Measurements from ENCODE around the gene KRT8. TPM values are rescaled to one million over a fixed set of nuclear protein-coding genes. Genes with fewer than 3 reads are reported as not detected.

The KRT8 gene
- total and polyA plus RNA-seq, 10 of the 15 experiments (the other 5 are each of a cell fraction or from before 2014, with no cell fraction given): 0.11 to 5.6 (median 0.37) TPM; not detected in 1

- TF ChIP-seq SIN3A (IDR thresholded peaks at IDR 0.05; ENCODE audit: low read depth, low read length): no peak
- no peak for TF ChIP-seq CEBPZ (IDR thresholded peaks at IDR 0.05; ENCODE audit: low read depth, low read length)
Measured at GRCh38 chr12:52921488-52922165, 16.8 kb upstream of the KRT8 start (continued).

- no peaks in the 10 kb centered on the region for H3K9me3 ChIP-seq (replicated peaks; ENCODE audit: control insufficient read depth, insufficient read depth, low read length)
- TF ChIP-seq TAF1 (IDR thresholded peaks at IDR 0.05; ENCODE audit: borderline replicate concordance, low read depth, low read length) (no peak), EP300 (IDR thresholded peaks at IDR 0.05; ENCODE audit: borderline replicate concordance in 1 of 2, control insufficient read depth in 1 of 2, low read depth in 2 of 2, low read length in 2 of 2) (no peak), ZNF24 (IDR thresholded peaks at IDR 0.05) (no peak), CEBPB (IDR thresholded peaks at IDR 0.05; ENCODE audit: borderline replicate concordance in 1 of 2, low read depth in 2 of 2, low read length in 2 of 2) (no peak), PML (IDR thresholded peaks at IDR 0.05; ENCODE audit: low read length) (no peak), SMAD1 (IDR thresholded peaks at IDR 0.05; ENCODE audit: low read depth, partially characterized antibody) (no peak), PRDM15 (CRISPR knock-in tag; IDR thresholded peaks at IDR 0.05) (no peak), BCL11A (IDR thresholded peaks at IDR 0.05; ENCODE audit: low read depth, low read length) (no peak), ATF7 (IDR thresholded peaks at IDR 0.05; ENCODE audit: low read depth) (no peak), IRF4 (IDR thresholded peaks at IDR 0.05; ENCODE audit: low read depth, low read length) (no peak)
- ChIA-PET POLR2A (no interaction called here), RAD21 (ENCODE audit: unreplicated experiment) (no interaction called here), SMC1A (ENCODE audit: uncharacterized antibody, unreplicated experiment) (interaction anchor here (1.5 kb wide), 1 partner anchor 60 kb away, joined by 5 read pairs; no protein-coding TSS in a partner anchor), CTCF (interaction anchor here (0.8 kb wide), 1 partner anchor 36 kb away, joined by 3 read pairs; no protein-coding TSS in a partner anchor)
- no peak overlapping the region for H3K27ac ChIP-seq (ENCODE audit: control insufficient read depth, insufficient read depth)
- ATAC-seq (no peak), FAIRE-seq (no peak), DNase-seq (ENCODE audit: low read depth, low spot score) (no peak)
- no peaks in the 10 kb centered on the region for H3K79me2 ChIP-seq (ENCODE audit: control insufficient read depth, insufficient read depth, low read length)
- intact Hi-C loops (cut with micrococcal nuclease; ENCODE audit: unreplicated experiment) (no loop called here), in situ Hi-C loops (cut with MboI) (no loop called here)
- no peaks in the 10 kb centered on the region for H3K36me3 ChIP-seq (ENCODE audit: control insufficient read depth in 2 of 2, insufficient read depth in 2 of 2, low read length in 1 of 2)
- no peaks in the 10 kb centered on the region for H3K27me3 ChIP-seq (replicated peaks in 1 of 2; ENCODE audit: control insufficient read depth in 2 of 2, insufficient read depth in 2 of 2, low read length in 1 of 2)
- no peak overlapping the region for H3K4me3 ChIP-seq
- H3K9ac ChIP-seq (ENCODE audit: control insufficient read depth, insufficient read depth, low read length): no peak overlapping the region
- BruUV-seq (replicated peaks): no TSS peak
- no peak overlapping the region for H3K4me2 ChIP-seq (ENCODE audit: control insufficient read depth, insufficient read depth)
- no peaks in the 10 kb centered on the region for H3K4me1 ChIP-seq (ENCODE audit: control insufficient read depth, insufficient read depth, low read length)
- H4K20me1 ChIP-seq (ENCODE audit: control insufficient read depth, insufficient read depth): no peaks in the 10 kb centered on the region
- no peak overlapping the region for H2AFZ ChIP-seq (ENCODE audit: control insufficient read depth, low read depth, low read length)
Measured at GRCh38 chr12:52920937-52921336, 16.1 kb upstream of the KRT8 start.

All from GM12878 (cell line).